ENCODE measurements around the gene LRTM1.

The LRTM1 gene

GRCh38 chr3:54889731-54890130, 38.1 kb downstream of the LRTM1 start:
- no peak for DNase-seq

- DNase-seq = no peak
Measured at GRCh38 chr3:54888873-54889272, 39.0 kb downstream of the LRTM1 start.

GRCh38 chr3:54888162-54888561, 39.7 kb downstream of the LRTM1 start:
- DNase-seq = no peak

- DNase-seq = no peak
Measured at GRCh38 chr3:54882129-54882833, 45.6 kb downstream of the LRTM1 start.

- no peak for DNase-seq
Measured at GRCh38 chr3:54878145-54878544, 49.7 kb downstream of the LRTM1 start.

- no peak for DNase-seq
Measured at GRCh38 chr3:54877730-54878129, 50.1 kb downstream of the LRTM1 start.

- DNase-seq = no peak
Measured at GRCh38 chr3:54876694-54877093, 51.2 kb downstream of the LRTM1 start.

GRCh38 chr3:54875596-54876268, 52.1 kb downstream of the LRTM1 start:
- no peak for DNase-seq

- no peak for DNase-seq
Measured at GRCh38 chr3:54874816-54875556, 52.9 kb downstream of the LRTM1 start.

- DNase-seq = no peak
Measured at GRCh38 chr3:54873059-54874010, 54.5 kb downstream of the LRTM1 start.

- no peak for DNase-seq
Measured at GRCh38 chr3:54871867-54872266, 56.0 kb downstream of the LRTM1 start.

- DNase-seq = no peak
Measured at GRCh38 chr3:54870423-54870822, 57.4 kb downstream of the LRTM1 start.

Measured in stimulated activated CD4-positive, alpha-beta T cell treated with anti-CD3 and anti-CD28 coated beads, Interleukin-2, amount 100 ng/mL, for 24 hours (primary cell).